Pancreas (tissue), 10 donors: ENCODE data around the gene LAS1L. TPM values are rescaled to one million over a fixed set of nuclear protein-coding genes. Genes with fewer than 3 reads are reported as not detected.

ENCODE experiments used
- ATAC-seq, 4 donors: fragments of 200-7000 bp; cut with Tn5 transposase; one replicate each; pipeline versions ENCODE4 v1.8.0 to v1.9.1; 2020; ENCODE audit warnings: mild to moderate bottlenecking in 4 of 4, moderate library complexity in 4 of 4
- DNase-seq, 6 donors: peaks; one replicate each; pipeline ENCODE4 v3.0.0-alpha.2; 2020
- FAIRE-seq: peaks from 2 replicates; lab custom pipeline; 2012; peaks lifted over from hg19 to GRCh38; lab: Jason Lieb, UNC
- H3K27ac ChIP-seq, 4 donors: fragments of 200-600 bp; sonication (generic); 1 replicate in 3 of 4; 2 replicates in 1 of 4; pipeline versions ENCODE4 v1.5.0 to v1.8.0; 2020
- H3K27me3 ChIP-seq, 4 donors: fragments of 200-600 bp; one replicate each; pipeline ENCODE4 v1.8.0; 2021
- H3K36me3 ChIP-seq, 3 donors: fragments of 200-600 bp; sonication (generic) in 1 of 3; one replicate each; pipeline versions ENCODE4 v1.5.0 to v1.8.0; 2020 to 2021
- H3K4me1 ChIP-seq, 3 donors: fragments of 200-600 bp; one replicate each; pipeline ENCODE4 v1.8.0; 2021
- H3K4me3 ChIP-seq, 4 donors: fragments of 200-600 bp; sonication (generic) in 2 of 4; one replicate each; pipeline versions ENCODE4 v1.5.0 to v1.8.0; 2020 to 2021
- H3K9me3 ChIP-seq, 4 donors: fragments of 200-600 bp; one replicate each; pipeline ENCODE4 v1.8.0; 2021
- CTCF ChIP-seq, 4 donors: fragments of 200-600 bp; sonication (generic) in 3 of 4; IDR thresholded peaks; one replicate each; pipeline versions ENCODE4 v1.5.0 to v1.8.0; 2021; ENCODE audit warnings: antibody characterized with exemption in 4 of 4
- WGBS, 2 donors: extraction: QIAGEN DNeasy Blood & Tissue Kit; methylation state at CpG; one replicate each; pipeline ENCODE4 v1.1.7; 2013; 5-methylcytosine and 5-hydroxymethylcytosine counted together
- intact Hi-C, 3 donors: fragments of 100-400 bp; cut with DNase I; formaldehyde crosslinking; loops; one replicate each; pipeline versions ENCODE4 v1.11.1 to v1.14.2; 2022
- polyA plus RNA-seq, 2 donors: library from polyadenylated mRNA; stranded (reverse); fragments of 200-250 nt; gene quantifications; one replicate each; pipeline ENCODE4 v1.2.3, GENCODE V29; 2013
- total RNA-seq, 6 donors: library from RNA; stranded (reverse); fragmentation: NEBNext Ultra II Directional in 4 of 6; extraction: Animal tissue kit (Norgen Biotek cat#: 25700) in 4 of 6; gene quantifications; one replicate each; pipeline versions ENCODE4 v1.2.1 to v1.2.4, GENCODE V29; 2021 to 2023
- donor health status: healthy with polysubstance abuse.
- donor health status: DM: no; HTN: no; CAD: no; lungs with moderate emphysema.
- donor health status: DM: no; HTN: no; CAD: no.
- donor health status: control.
- donor health status: control.
- donor health status: Bipolar disorder and iron deficiency.
- donor health status: DM: yes; HTN: yes; CAD: no.
- donor health status: DM: no; HTN: no; CAD: no.
- donor health status: DM: no; HTN: no; CAD: no.
- donor health status: DM: yes; HTN: yes; CAD: no.

LAS1L gene
- total and polyA plus RNA-seq, 8 donors = 10.5 to 26.9 (median 14.4) TPM

- H3K27ac ChIP-seq = no peak overlapping the region
- 78 to 89% methylated on average over 11 of the region's 11 CpGs for WGBS, 2 donors
- no peaks in the 10 kb centered on the region for H3K4me1 ChIP-seq
- no peaks in the 10 kb centered on the region for H3K36me3 ChIP-seq
- FAIRE-seq (no peak), DNase-seq (no peak), ATAC-seq (no peak)
- no peaks in the 10 kb centered on the region for H3K9me3 ChIP-seq
- no peaks in the 10 kb centered on the region for H3K27me3 ChIP-seq
- TF ChIP-seq CTCF (IDR thresholded peaks at IDR 0.05) = no peak
- no peak overlapping the region for H3K4me3 ChIP-seq
- intact Hi-C loops = no loop called here
Observed at GRCh38 chrX:65502618-65503017, 32.0 kb downstream of the LAS1L start.

GRCh38 chrX:65493431-65493830 lies 41.2 kb downstream of the LAS1L start:
- TF ChIP-seq CTCF (IDR thresholded peaks at IDR 0.05) = no peak
- Histone ChIP-seq H3K36me3 (no peaks in the 10 kb centered on the region), H3K9me3 (no peaks in the 10 kb centered on the region), H3K27ac (no peak overlapping the region), H3K27me3 (peaks cover 0 to 4% (median under 1%) of the 10 kb centered on the region in 4 donors), H3K4me3 (no peak overlapping the region), H3K4me1 (no peaks in the 10 kb centered on the region)
- ATAC-seq (no peak), FAIRE-seq (no peak), DNase-seq (no peak)
- intact Hi-C loops = no loop called here
- WGBS, 2 donors = 80 to 89% methylated on average over 1 of the region's 1 CpG

- ATAC-seq = no peak
- Histone ChIP-seq H3K36me3 (no peaks in the 10 kb centered on the region), H3K4me3 (no peak overlapping the region), H3K27me3 (peaks cover 0 to 4% (median 0%) of the 10 kb centered on the region in 4 donors), H3K27ac (no peak overlapping the region), H3K9me3 (no peaks in the 10 kb centered on the region), H3K4me1 (no peaks in the 10 kb centered on the region)
- WGBS, 2 donors = 76 to 83% methylated on average over 3 of the region's 3 CpGs
- FAIRE-seq = no peak
- intact Hi-C loops = no loop called here
- no peak for DNase-seq
- no peak for TF ChIP-seq CTCF (IDR thresholded peaks at IDR 0.05)
Observed at GRCh38 chrX:65491620-65492019, 43.0 kb downstream of the LAS1L start.

- 52 to 55% methylated on average over 5 of the region's 5 CpGs for WGBS, 2 donors
- no peak for FAIRE-seq
Observed at GRCh38 chrX:65488495-65488894, 46.1 kb downstream of the LAS1L start.

More at GRCh38 chrX:65488495-65488894, 46.1 kb downstream of the LAS1L start:
- Histone ChIP-seq H3K4me1 (no peaks in the 10 kb centered on the region), H3K27ac (no peak overlapping the region), H3K27me3 (peaks cover 0 to 4% (median 0%) of the 10 kb centered on the region in 4 donors), H3K36me3 (no peaks in the 10 kb centered on the region), H3K4me3 (no peak overlapping the region), H3K9me3 (no peaks in the 10 kb centered on the region)
- DNase-seq = no peak
- intact Hi-C loops = no loop called here
- no peak for TF ChIP-seq CTCF (IDR thresholded peaks at IDR 0.05)
- no peak for ATAC-seq
